Neural cell (in vitro differentiated cells): ENCODE data around the gene SPAG16.

Experiments used
- CTCF ChIP-seq: fragments of 450-650 bp; IDR thresholded peaks from 2 replicates; pipeline ENCODE4 v1.5.1; 2014; ENCODE audit warnings: antibody characterized with exemption, mild to moderate bottlenecking, moderate library complexity; ENCODE audit not compliant: poor library complexity, severe bottlenecking
- EP300 ChIP-seq: fragments of 450-650 bp; conservative IDR thresholded peaks from 2 replicates; pipeline ENCODE4 v1.6.1; 2014; ENCODE audit warnings: antibody characterized with exemption, mild to moderate bottlenecking, moderate library complexity; ENCODE audit not compliant: poor library complexity, severe bottlenecking
- EZH2 ChIP-seq: fragments of 200-600, 300-800 bp; shearing (Covaris generic), sonication (generic); IDR thresholded peaks from 2 replicates; pipeline ENCODE4 v1.6.1; 2014; ENCODE audit warnings: antibody characterized with exemption, low read length, borderline replicate concordance, mild to moderate bottlenecking; ENCODE audit not compliant: insufficient read depth, poor library complexity, severe bottlenecking
- MXI1 ChIP-seq: fragments of 450-650 bp; conservative IDR thresholded peaks from 2 replicates; pipeline ENCODE4 v1.6.1; 2014; ENCODE audit warnings: antibody characterized with exemption, mild to moderate bottlenecking; ENCODE audit not compliant: poor library complexity, severe bottlenecking

- TF ChIP-seq EP300 (no peak), CTCF (no peak), MXI1 (no peak), EZH2 (no peak)
Measured at GRCh38 chr2:213247566-213247965, 36.7 kb upstream of the SPAG16 start.
